SK-N-SH treated with all-trans-retinoic acid at 6 μM for 48 hours (cell line): ENCODE results near the gene STARD3.

ENCODE experiments used
- ARNTL ChIP-seq: fragments of 450-650 bp; formaldehyde crosslinking; IDR thresholded peaks from 2 replicates; pipeline ENCODE4 v1.5.0; 2020; ENCODE audit warnings: low read depth, mild to moderate bottlenecking, moderate library complexity, borderline replicate concordance
- BACH2 ChIP-seq: fragments of 250-450 bp; sonication (Bioruptor Pico); IDR thresholded peaks from 2 replicates; pipeline ENCODE4 v1.9.0; 2021; ENCODE audit warnings: mild to moderate bottlenecking, borderline replicate concordance
- CREB5 ChIP-seq: fragments of 250-450 bp; sonication (Bioruptor Pico); IDR thresholded peaks from 2 replicates; pipeline ENCODE4 v1.5.1; 2020; ENCODE audit warnings: low read depth, mild to moderate bottlenecking, moderate library complexity
- CSRNP3 ChIP-seq: fragments of 250-450 bp; sonication (Bioruptor Pico); IDR thresholded peaks from 2 replicates; pipeline ENCODE4 v1.5.1; 2021; ENCODE audit warnings: mild to moderate bottlenecking, moderate library complexity
- GLIS3 ChIP-seq: fragments of 250-450 bp; sonication (Bioruptor Pico); IDR thresholded peaks from 2 replicates; pipeline ENCODE4 v1.5.0; 2020; ENCODE audit warnings: mild to moderate bottlenecking, moderate library complexity
- RARB ChIP-seq: fragments of 250-450 bp; sonication (Bioruptor Pico); IDR thresholded peaks from 2 replicates; pipeline ENCODE4 v1.8.0; 2021; ENCODE audit warnings: mild to moderate bottlenecking, moderate library complexity
- TOX ChIP-seq: fragments of 250-450 bp; sonication (Bioruptor Pico); IDR thresholded peaks from 2 replicates; pipeline ENCODE4 v1.8.0; 2021; ENCODE audit warnings: mild to moderate bottlenecking, moderate library complexity, borderline replicate concordance

GRCh38 chr17:39674179-39674578, 37.2 kb downstream of the STARD3 start:
- no peak for TF ChIP-seq RARB (CRISPR knock-in tag)
- no peak for TF ChIP-seq CREB5 (CRISPR knock-in tag)
- TF ChIP-seq GLIS3 = no peak
- no peak for TF ChIP-seq BACH2 (CRISPR knock-in tag)
- no peak for TF ChIP-seq ARNTL (CRISPR knock-in tag)
- TF ChIP-seq CSRNP3 (CRISPR knock-in tag) = no peak
- no peak for TF ChIP-seq TOX (CRISPR knock-in tag)
